ENCODE measurements around the gene CUL1.

The CUL1 gene

DNA sequence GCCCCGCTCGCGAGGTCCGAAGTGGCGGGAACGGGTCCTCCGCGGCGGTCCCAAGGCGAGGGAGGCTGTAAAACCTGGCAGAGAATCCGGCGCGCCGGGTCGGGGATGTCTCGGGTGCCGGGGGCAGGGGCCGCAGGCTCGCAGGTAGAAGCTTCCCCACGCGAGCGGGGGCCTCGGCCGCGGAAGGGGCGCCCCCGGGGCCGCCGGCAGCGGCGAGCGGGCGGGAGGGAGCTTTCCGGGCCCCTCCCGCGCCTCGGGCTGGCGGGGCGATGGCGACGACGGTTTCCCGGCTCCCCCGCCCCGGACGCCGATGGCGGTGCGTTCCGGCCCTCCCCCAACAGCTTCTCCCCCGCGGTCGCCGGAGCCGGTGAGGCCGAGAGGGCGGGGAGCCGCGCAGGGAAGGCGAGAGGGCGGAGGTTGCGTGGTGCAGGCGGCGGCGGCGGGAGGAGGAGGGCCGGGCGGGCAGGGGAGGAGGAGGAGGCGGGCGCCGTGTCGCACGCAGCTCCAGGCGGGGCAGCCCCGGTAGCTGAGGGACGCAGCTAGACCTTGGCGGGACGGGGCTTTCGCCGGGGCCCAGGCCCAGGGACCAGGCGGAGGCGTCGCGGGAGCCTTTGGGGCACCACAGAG is at the start of gene CUL1:
Gene CUL1 (plus strand): TSS at position 507 of the 627 bp plus-strand sequence. CDS start 31,220 bp downstream, outside the sequence.
- peak; percentile 91 for DNase-seq

DNA sequence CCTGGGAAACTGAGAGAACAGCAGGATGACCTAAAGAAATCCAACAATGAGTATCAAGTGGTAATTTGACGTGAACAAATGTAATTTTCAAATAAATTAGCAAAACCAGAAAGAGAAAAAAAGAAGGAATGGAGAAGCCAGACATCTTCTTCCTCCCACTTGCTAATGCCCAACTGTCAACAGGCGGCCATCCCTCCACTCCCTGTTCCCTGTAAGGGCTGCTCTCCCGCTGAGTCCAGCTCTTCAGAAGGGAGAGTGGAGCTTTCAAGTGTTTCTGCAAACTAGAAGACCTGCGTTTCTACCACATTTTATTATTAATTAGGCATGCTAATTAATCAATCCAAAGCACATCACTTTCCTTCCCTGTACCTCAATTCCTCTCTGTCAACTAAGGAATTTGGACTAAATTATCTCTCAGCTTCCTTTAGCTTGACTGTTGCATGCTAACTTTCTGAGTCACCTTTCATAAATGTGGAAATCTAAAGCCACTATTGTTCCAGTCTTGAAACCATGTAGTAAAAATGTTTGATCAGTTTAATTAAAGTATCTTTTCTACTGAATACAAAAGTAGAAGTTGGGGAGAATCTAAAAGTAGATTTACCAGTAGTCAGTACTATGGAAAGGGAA is 48.4 kb upstream of the CUL1 start:
- DNase-seq = no peak

DNA sequence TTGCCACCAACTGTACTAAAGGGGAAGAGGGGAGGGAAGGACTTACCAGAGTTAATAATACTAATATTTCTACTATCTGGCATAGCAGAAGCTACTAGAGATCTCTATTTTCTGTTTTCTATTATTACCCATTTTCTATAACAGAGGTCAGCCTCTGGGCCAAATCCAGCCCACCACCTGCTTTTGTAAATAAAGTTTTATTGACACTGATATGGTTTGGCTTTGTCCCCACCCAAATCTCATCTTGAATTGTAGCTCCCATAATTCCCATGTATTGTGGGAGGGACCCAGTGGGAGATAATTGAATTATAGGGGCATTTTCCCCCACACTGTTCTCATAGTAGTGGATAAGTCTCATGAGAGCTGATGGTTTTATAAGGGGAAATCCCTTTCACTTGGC is 45.9 kb upstream of the CUL1 start:
- DNase-seq = no peak

DNA sequence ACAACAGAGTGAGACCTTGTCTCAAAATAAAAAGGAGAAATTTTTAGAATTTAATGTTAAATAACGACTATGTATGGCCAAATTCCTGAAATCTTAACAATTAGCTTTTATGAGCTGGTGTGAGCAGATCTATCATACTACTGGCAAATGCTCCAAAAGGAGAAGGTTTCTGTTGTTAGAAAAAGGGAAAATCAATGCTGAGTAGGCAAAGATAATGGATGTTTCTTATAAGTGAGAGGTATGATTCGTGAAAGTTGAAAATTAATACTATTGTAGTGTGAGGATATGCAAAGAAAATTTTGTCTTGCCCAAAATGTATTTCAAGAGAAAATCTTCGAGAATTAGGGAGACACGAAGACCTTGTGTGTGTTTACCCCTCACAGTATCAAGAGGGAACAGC is 40.8 kb upstream of the CUL1 start:
- no peak for DNase-seq

DNA sequence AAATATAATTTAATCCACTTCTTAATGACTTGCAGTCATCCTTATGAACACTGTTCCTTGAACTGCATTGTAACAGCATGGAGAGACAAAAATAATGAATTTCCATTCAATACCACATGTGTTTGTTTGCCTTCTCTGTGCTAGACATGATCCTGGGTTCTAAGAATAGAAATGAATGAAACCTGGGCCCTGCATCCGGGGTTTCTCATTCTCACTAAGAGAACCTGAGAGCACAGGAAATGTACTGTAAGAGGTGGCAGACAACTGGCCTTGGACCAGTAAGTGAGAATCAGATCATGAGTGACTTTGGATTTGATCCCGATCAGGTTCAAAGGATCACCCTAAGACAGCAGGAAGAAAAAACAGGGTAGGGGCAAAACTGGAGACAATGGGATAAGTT is 37.2 kb upstream of the CUL1 start:
- no peak for DNase-seq

DNA sequence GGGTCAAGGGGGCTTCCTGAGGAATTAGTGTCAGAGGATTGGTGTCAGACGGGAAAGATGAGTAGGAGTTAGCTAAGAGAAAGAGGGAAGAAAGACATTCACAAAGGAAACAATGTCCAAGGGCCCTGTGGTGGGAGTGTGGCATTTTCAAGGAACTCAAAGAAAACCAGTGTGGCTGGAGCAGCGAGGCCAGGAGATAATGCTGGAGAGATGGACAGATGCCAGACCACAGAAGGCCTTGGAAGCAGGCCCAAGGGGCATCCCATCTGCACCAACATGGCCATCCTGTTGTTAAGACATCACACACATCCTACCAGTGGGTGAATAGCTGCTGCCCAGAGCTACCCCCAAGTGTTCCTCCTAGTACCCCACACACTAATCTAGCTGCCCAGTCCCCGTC is 36.1 kb upstream of the CUL1 start:
- no peak for DNase-seq

DNA sequence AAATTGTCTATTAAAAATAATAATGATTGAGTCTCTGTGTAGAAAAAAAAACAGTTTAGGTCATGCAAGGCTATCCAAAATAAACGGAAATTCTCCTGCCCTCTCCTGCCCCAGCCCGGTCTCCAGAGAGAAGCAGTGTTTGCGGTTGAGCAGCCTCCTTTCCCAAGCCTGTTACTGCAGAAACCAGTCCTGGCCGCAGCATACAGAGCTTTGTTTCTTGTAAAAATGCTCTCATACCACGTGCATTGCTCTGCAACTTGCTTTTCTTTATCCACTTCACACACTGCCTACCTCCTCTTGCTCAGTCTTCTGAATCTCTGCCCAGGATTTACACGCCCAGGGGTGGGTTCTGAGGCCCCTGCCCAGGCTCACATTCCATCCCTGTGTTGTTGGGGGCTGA is 34.4 kb upstream of the CUL1 start:
- DNase-seq = no peak

DNA sequence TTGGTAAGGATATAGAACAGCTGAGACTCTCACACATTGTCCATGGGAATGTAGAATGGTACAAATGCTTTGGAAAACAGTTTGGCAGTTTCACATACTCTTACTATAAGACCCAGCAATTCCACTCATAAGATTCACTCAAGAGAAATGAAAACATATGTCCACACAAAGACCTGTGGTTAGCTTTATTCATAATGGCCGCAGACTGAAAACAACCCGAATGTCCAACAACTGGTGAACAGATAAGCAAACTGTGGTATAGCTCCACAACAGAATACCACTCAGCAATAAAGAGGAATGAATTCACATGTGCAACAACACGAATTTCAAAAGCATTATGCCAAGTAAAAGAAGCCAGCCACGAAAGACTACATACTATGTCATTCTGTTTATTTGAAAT is 33.5 kb upstream of the CUL1 start:
- no peak for DNase-seq

DNA sequence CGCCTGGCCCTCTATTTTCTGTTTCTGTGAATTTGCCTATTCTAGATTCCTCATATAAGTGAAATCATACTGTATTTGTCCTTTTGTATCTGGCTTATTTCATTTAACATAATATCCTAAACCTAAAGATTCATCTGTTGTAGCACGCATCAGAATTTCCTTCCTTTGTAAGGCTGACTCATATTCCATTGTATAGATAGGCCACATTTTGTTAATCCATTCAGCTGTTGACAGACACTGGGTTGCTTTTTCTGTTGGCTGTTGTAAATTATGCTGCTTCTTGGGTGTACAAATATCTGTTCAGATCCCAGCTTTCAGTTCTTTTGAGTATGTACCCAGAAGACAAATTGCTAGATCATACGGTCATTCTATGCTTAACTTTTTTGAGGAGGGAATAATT is 28.8 kb upstream of the CUL1 start:
- no peak for DNase-seq

DNA sequence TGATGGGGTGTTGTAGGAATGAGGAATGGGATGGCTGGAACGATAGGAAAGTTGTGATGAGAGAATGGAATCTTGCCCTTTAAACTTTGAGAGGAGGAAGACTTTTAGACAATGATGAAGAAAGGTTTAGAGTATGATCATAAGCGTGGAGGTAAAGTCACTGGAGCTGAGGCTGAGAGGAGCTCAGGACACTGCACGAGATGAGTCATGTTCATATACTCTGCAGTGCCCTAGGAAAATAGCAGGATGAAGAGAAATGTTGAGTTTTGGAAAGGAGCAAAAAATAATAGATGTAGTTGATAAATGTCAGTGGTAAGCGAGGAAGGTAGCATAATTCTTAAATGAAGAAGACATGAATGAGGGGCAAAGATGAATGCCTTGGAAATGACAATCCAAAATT is 28.3 kb upstream of the CUL1 start:
- no peak for DNase-seq

DNA sequence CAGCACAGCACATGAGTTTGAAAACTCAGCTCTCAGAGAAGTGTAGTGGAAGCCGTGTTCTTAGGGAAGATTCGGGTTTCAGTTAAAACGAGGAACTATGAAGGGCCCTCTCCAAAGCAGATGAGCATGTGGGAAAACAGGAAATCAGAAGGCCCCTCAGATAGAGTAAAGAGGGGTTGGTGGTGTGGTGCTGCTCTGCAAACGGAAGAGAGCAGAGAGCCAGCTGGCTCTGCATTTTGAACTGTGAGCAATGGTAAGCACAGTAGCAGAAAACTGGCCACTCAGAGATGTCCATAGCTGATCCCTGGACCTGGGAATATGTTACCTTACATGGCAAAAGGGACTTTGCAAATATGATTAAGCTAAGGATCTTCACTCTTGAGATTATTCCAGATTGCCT is 27.9 kb upstream of the CUL1 start:
- DNase-seq = no peak

DNA sequence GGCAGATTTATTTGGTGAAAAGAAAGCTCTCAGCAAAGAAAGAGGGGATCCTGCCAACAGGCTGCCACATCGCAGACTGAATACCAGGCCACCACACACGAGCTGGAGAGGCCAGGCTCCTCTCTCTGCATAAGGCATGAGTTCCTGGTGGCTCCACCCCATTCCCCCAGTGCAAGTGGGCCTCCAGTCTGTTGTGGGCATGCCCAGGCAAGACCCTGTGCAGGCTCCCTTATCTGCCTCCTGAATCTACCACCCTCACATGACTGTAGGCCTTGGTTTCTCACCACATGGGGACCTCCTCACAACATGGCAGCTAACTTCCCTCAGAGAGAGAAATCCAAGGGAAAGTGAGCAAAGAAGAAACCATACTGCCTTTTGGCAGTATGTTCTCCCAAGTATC is 26.7 kb upstream of the CUL1 start:
- DNase-seq = no peak

DNA sequence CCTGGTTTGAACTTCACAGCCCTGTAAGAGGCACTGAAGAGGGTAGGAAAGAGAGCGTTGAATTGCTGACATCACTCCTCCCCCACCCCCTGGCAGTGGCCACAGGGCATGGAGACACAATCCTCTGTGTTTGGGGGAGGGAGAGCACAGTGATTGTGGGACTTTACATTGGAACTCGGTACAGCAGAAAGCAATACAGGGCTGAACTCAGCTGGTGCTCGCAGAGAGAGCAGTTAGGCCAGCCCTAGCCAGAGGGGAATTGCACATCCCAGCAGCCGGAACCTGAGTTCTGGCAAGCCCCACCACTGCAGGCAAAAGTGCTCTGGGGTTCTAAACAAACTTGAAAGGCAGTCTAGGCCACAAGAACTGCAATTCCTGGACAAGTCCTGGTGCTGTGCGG is 24.0 kb upstream of the CUL1 start:
- DNase-seq = no peak

DNA sequence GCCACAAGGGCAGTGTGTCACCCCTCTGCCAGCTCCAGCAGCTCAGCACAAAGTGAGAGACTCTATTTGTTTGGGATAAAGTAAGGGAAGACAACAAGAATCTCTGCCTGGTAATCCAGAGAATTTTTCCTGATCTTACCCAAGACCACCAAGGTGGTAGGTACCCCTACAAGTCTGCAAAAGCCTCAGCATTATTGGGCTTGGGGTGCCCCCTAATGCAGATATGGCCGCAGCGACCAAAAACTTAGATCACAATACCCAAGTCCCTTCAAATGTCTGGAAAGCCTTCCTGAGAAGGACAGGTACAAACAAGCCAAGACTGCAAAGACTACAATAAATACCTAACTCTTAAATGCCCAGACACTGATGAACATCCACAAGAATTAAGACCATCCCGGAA is 22.4 kb upstream of the CUL1 start:
- no peak for DNase-seq

DNA sequence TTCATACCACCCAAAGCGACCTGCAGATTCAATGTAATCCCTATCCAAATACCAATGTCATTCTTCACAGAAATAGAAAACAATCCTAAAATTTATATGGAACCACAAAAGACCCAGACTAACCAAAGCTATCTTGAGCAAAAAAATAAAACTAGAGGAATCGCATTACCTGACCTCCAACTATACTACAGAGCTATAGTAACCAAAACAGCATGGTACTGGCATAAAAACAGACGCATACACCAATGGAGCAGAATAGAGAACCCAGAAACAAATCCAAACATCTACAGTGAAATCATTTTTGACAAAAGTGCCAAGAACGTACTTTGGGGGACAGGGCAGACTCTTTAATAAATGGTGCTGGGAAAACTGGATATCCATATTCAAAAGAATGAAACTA is 16.9 kb upstream of the CUL1 start:
- no peak for DNase-seq

DNA sequence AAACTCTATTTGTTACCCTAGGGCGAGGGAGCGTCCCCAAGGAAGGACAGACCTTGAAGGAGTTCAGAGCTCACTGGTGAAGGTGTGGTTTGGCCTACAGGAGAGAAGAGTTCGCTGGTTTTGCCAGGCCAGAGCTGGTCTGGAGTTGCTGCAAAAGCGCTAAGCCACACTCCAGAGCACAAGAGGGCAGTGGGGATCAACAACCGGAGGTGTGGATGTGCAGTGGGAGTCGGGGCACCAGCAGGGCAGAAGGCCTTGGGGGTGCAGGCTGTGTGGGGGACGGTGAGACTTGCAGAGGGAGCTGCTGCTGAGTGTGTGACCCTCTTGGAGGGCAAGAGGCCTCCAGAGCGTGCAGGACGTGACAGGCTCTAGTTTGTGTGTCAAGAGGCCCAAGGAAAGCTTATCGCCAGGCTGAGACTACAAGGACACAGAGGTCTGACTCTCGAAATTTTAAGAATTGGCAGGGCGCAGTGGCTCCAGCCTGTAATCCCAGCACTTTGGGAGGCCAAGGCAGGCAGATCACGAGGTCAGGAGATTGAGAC is 14.3 kb upstream of the CUL1 start:
- no peak for DNase-seq

DNA sequence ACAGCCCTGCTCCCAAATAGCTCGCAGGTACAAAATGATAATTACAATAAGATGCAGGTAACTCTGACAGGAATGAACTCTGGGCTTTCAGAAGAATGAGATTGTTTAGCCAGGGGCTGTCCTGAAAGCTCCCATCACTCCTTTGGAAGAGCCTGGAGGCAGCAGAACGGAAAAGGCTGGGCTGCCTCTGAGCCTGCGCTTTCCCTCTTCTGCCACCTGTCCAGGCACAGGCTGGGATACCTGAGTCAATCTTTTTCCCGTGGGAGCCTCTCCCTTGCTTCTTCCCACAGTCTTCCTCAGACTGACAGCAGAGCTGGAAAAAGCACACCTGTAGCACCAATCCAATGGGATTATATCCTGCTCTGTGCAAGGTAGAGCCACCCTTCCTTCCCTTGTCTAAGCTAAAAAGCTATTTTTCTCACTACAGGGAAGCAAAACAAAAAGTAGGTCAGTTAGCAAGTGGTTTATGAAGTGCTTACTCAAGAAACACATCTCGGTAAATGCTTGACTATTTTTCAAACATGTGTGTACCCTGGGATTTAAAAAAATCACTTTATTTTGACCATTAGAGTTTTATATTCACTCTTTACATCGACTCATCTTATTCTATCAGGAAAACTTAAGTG is 12.3 kb upstream of the CUL1 start:
- DNase-seq = no peak

DNA sequence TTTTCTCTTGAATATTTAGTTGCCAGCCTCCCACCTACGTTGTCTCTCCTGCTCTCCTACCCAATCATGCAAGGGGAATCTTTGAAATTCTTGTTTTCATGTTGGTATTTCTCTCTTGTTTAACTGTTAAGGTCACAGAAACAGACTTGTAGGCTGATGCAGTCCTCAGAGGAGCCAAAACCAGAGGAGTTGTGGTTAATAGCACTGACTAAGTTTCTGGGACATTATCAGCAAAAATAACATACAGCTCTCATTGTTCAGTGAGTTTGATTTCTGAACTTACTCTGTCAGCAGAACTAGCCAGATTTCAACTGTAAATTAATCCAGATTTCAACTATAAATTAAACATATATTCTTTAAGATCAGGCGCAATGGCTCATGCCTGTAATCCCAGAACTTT is 11.1 kb upstream of the CUL1 start:
- DNase-seq = no peak

DNA sequence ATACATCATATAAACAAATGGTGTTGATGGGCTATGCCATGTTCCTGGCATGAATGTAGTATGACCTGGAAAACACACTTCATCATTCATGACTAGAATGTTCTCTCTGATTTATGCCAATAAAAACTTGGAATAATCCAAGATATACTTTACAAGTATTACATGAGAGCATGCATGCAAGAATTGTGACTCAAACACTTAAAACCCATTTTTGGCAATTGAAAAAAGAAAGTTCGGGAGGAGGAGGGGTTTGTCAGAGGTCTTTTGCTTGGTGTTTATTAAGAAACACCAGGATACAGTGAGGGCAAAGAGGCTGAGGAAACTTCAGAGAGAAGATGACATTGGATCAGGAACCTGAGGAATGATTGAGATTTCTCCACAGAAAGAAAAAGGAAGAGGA is 10.2 kb upstream of the CUL1 start:
- no peak for DNase-seq

DNA sequence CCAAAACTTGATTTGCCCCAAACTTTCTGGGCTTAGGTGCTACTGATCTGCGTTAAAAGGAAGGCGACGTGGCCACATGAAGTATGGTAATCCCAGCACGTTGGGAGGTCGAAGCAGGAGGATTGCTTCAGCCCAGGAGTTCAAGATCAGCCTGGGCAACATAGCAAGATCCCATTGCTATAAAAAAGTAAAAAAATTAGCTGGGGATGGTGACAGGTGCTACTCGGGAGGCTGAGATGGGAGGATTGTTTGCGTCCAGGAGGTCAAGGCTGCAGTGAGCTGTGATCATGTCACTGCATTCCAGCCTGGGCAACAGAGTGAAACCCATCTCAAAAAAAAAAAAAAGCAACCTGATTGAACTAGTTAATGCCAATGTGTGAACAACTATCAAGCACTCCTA is 5.1 kb upstream of the CUL1 start:
- DNase-seq = no peak

DNA sequence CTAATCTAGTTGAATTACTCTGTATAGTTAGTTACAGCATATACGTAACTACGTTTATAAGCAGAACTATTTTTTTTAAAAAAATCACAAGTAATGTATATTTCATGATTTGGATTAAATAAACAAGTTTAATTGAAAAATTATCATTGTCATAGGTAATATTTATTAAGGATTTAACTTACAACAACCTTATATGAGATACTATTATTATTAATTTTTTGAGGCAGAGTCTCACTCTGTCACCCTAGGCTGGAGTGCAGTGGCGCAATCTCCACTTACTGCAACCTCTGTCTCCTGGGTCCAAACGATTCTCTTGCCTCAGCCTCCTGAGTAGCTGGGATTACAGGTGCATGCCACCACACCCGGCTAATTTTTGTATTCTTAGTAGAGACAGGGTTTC is 4.1 kb upstream of the CUL1 start:
- DNase-seq = no peak

DNA sequence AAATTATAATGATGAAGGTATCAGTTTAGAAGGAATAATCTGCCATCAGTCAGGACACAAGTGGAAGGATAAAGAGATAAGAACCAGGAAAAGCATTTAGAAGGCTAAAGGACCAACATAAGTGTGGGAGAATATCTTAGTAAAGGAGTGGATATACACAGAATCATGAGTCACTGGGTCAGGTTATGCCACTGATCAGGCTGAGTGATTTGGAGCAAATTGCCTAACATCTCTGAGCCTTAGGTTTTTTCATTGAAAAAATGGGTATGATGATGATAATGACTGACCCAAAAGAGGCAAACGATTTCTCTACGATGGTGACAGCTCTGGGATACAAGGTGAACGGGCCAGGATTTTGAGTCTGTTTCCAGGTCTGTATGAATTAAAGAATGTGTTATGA is 2.8 kb upstream of the CUL1 start:
- DNase-seq = no peak

DNA sequence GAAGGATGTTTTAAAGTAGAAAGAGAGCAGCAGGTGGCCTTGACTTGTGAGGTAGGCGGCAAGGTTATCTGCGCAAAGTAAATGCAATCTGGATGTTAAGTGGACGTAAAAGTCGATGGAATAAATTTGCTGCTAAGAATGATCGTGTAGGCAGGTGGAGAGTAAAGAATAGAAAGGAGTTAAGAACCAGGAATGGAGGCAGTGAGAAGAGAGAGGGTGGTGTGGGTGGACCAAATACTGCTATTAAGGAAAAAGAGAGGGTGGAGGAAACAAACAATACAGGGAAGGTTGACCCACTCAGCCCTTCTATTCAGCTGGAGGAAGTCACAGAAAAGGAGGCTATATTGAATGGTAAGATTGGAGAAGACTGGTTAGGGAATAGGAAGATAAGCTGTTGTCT is 1.9 kb upstream of the CUL1 start:
- no peak for DNase-seq

DNA sequence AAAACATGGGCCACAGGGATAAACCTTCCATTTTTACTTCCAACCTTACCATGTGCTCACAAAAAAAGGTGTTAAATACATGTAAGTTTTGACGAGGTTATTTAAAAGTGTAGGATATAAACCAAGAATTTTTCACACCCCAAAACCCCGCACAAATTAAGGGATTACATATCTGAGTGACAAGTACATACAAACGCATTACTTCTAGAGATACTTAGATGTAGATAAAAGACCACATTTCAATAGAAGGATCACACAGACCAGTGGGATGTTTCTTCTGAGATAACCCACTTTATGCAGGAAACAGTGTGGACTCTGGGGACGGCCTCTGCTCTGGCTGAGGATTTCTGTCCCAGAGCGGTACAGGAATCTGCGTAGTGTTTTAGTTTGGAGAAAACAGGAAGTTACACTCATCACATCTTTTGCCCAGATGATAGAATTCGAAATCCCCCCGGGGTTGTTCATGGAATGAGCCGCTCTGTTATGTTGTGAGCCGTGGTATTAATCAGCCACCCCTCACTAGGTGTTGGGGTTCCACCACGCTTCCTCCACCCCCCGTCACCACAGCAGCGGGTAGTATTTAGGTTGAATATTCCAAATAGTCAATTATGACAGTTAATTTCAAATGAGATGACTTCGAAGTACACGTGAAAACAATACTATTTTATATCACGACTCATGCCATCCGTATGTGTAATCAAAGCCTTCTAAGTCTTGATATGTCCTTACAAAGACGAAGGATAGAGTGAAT is 1.3 kb upstream of the CUL1 start:
- DNase-seq = peak; percentile 43

Measured in CD4-positive, alpha-beta T cell treated with Interleukin-6 for 4 hours (primary cell).